SK-N-SH (cell line): ENCODE measurements around the gene GALNT14. TPM values are rescaled to one million over a fixed set of nuclear protein-coding genes. Genes with fewer than 3 reads are reported as not detected.

Source experiments
- CTCF ChIA-PET: fragments of 300-600, 350-600 bp; formaldehyde crosslinking; extraction: SDS; loops from one replicate; lab custom pipeline; 2021; lab: Yijun Ruan, JAX
- POLR2A ChIA-PET: fragments of 350-600 bp; sonication (Branson Sonifier 250); formaldehyde crosslinking; extraction: SDS; loops from one replicate; lab custom pipeline; 2020; ENCODE audit warnings: antibody characterized with exemption, inconsistent platforms; lab: Yijun Ruan, JAX
- DNase-seq: peaks from one replicate; pipeline ENCODE4 v3.0.0; 2012
- H2AFZ ChIP-seq: fragments of 200-600 bp; sonication (generic); 2 replicates; pipeline ENCODE4 v1.8.1; 2016; ENCODE audit warnings: antibody characterized with exemption, mild to moderate bottlenecking, low read depth
- H3F3A ChIP-seq: fragments of 200-600 bp; sonication (generic); replicated peaks from 2 replicates; pipeline ENCODE3; 2016; ENCODE audit warnings: antibody characterized with exemption, mild to moderate bottlenecking; ENCODE audit not compliant: insufficient read depth
- H3K27ac ChIP-seq, 2 experiments: fragments of 200-500 bp in 1 of 2; fragments of 200-600 bp in 1 of 2; sonication (Bioruptor generic) in 1 of 2; sonication (generic), shearing (Covaris generic) in 1 of 2; 2 replicates each; pipeline versions ENCODE4 v1.5.1 to v1.6.1; 2014 to 2016; ENCODE audit warnings: low read depth in 2 of 2, inconsistent platforms in 1 of 2, low read length in 1 of 2, mild to moderate bottlenecking in 1 of 2, mixed read lengths in 1 of 2
- H3K27me3 ChIP-seq: fragments of 200-600 bp; sonication (generic), shearing (Covaris generic); 2 replicates; pipeline ENCODE4 v1.6.1; 2016; ENCODE audit warnings: mixed run types; ENCODE audit not compliant: insufficient read depth
- H3K36me3 ChIP-seq, 2 experiments: fragments of 200-500 bp in 1 of 2; fragments of 200-600 bp in 1 of 2; sonication (Bioruptor generic) in 1 of 2; sonication (generic) in 1 of 2; replicated peaks in 1 of 2; 2 replicates each; pipeline versions ENCODE3 to v1.5.1; 2014 to 2016; ENCODE audit warnings: low read length in 1 of 2, mild to moderate bottlenecking in 1 of 2; ENCODE audit not compliant: insufficient read depth in 2 of 2, control insufficient read depth in 1 of 2
- H3K4me1 ChIP-seq, 2 experiments: fragments of 200-500 bp in 1 of 2; fragments of 200-600 bp in 1 of 2; sonication (Bioruptor generic) in 1 of 2; sonication (generic), shearing (Covaris generic) in 1 of 2; 2 replicates each; pipeline versions ENCODE4 v1.5.1 to v1.6.1; 2014 to 2016; ENCODE audit warnings: low read depth in 1 of 2, low read length in 1 of 2, mixed run types in 1 of 2; ENCODE audit not compliant: insufficient read depth in 2 of 2, control insufficient read depth in 1 of 2
- H3K4me2 ChIP-seq: fragments of 200-600 bp; sonication (generic), shearing (Covaris generic); 2 replicates; pipeline ENCODE4 v1.6.1; 2017; ENCODE audit warnings: mixed run types
- H3K4me3 ChIP-seq, 2 experiments: fragments of 200-500 bp in 1 of 2; fragments of 200-600 bp in 1 of 2; sonication (Bioruptor generic) in 1 of 2; sonication (generic), shearing (Covaris generic) in 1 of 2; 2 replicates each; pipeline versions ENCODE4 v1.5.1 to v1.8.1; 2014 to 2016; ENCODE audit warnings: low read depth in 2 of 2, inconsistent platforms in 1 of 2, low read length in 1 of 2, mild to moderate bottlenecking in 1 of 2, mixed read lengths in 1 of 2, moderate library complexity in 1 of 2
- H3K79me2 ChIP-seq: fragments of 200-600 bp; sonication (generic); 2 replicates; pipeline ENCODE4 v1.8.1; 2017; ENCODE audit warnings: mild to moderate bottlenecking; ENCODE audit not compliant: insufficient read depth
- H3K9ac ChIP-seq: fragments of 200-600 bp; sonication (generic); 2 replicates; pipeline ENCODE4 v1.6.1; 2017; ENCODE audit warnings: mixed run types
- H3K9me2 ChIP-seq: fragments of 200-600 bp; sonication (generic); 2 replicates; pipeline ENCODE4 v1.6.1; 2017; ENCODE audit warnings: mixed run types
- H3K9me3 ChIP-seq: fragments of 200-600 bp; sonication (generic); 2 replicates; pipeline ENCODE4 v1.6.1; 2017; ENCODE audit warnings: mixed run types, mild to moderate bottlenecking, moderate library complexity
- H4K20me1 ChIP-seq: fragments of 200-600 bp; sonication (generic); 2 replicates; pipeline ENCODE4 v1.6.1; 2017; ENCODE audit warnings: mild to moderate bottlenecking, mixed run types; ENCODE audit not compliant: insufficient read depth
- CHD2 ChIP-seq: fragments of 150-350 bp; IDR thresholded peaks from 2 replicates; pipeline ENCODE4 v1.6.1; 2018; ENCODE audit warnings: low read length; ENCODE audit not compliant: partially characterized antibody
- ELF1 ChIP-seq: IDR thresholded peaks from 2 replicates; pipeline ENCODE4 v1.4.0; 2012
- EZH2phosphoT487 ChIP-seq: fragments of 200-600 bp; sonication (generic); IDR thresholded peaks from 2 replicates; pipeline ENCODE4 v1.6.1; 2017; ENCODE audit warnings: low read depth, mixed run types, mild to moderate bottlenecking, antibody characterized with exemption, moderate library complexity, borderline replicate concordance
- FOXM1 ChIP-seq: IDR thresholded peaks from 2 replicates; pipeline ENCODE4 v1.4.0; 2012; ENCODE audit warnings: low read depth, mild to moderate bottlenecking
- GABPA ChIP-seq: IDR thresholded peaks from 2 replicates; pipeline ENCODE4 v1.4.0; 2012; ENCODE audit warnings: low read depth, mild to moderate bottlenecking
- GATA2 ChIP-seq: sonication (generic); formaldehyde crosslinking; IDR thresholded peaks from 2 replicates; pipeline ENCODE4 v1.5.0; 2020; ENCODE audit warnings: mild to moderate bottlenecking, missing genetic modification reagents
- MEF2A ChIP-seq: IDR thresholded peaks from 2 replicates; pipeline ENCODE4 v1.4.0; 2012; ENCODE audit warnings: low read depth, borderline replicate concordance
- MXI1 ChIP-seq: IDR thresholded peaks from 2 replicates; pipeline ENCODE4 v1.6.1; 2012; ENCODE audit warnings: mild to moderate bottlenecking, low read depth, low read length, improper control_type of control experiment
- REST ChIP-seq: IDR thresholded peaks from 2 replicates; pipeline ENCODE4 v1.6.1; 2012; ENCODE audit warnings: mild to moderate bottlenecking, low read depth, low read length, moderate library complexity
- RXRA ChIP-seq: IDR thresholded peaks from 2 replicates; pipeline ENCODE4 v1.4.0; 2012; ENCODE audit warnings: low read depth, mild to moderate bottlenecking, borderline replicate concordance
- SIN3A ChIP-seq: IDR thresholded peaks from 2 replicates; pipeline ENCODE4 v1.6.1; 2012; ENCODE audit warnings: low read depth, mild to moderate bottlenecking, low read length, moderate library complexity, borderline replicate concordance
- SMC3 ChIP-seq: IDR thresholded peaks from 2 replicates; pipeline ENCODE4 v1.6.1; 2012; ENCODE audit warnings: low read depth, low read length, improper control_type of control experiment
- TAF1 ChIP-seq: IDR thresholded peaks from 2 replicates; pipeline ENCODE4 v1.6.1; 2012; ENCODE audit warnings: low read depth, mild to moderate bottlenecking, low read length, moderate library complexity, borderline replicate concordance
- TEAD4 ChIP-seq: IDR thresholded peaks from 2 replicates; pipeline ENCODE4 v1.4.0; 2012; ENCODE audit warnings: mild to moderate bottlenecking, borderline replicate concordance; ENCODE audit not compliant: insufficient read depth
- USF2 ChIP-seq: fragments of 150-350 bp; IDR thresholded peaks from 2 replicates; pipeline ENCODE4 v1.6.1; 2017; ENCODE audit warnings: antibody characterized with exemption, low read length, low read depth, borderline replicate concordance
- ZBTB33 ChIP-seq: IDR thresholded peaks from 2 replicates; pipeline ENCODE4 v1.4.0; 2012; ENCODE audit warnings: low read depth, borderline replicate concordance
- WGBS: methylation state at CpG from one replicate; pipeline ENCODE4 v1.1.6; 2017; ENCODE audit warnings: low lambda C conversion rate; 5-methylcytosine and 5-hydroxymethylcytosine counted together
- polyA plus RNA-seq, 3 experiments: library from polyadenylated mRNA; depleted of rRNA; stranded (reverse); fragments of >200 nt; gene quantifications; 2 replicates each; pipeline ENCODE4 v1.2.3, GENCODE V29; 2012
- TF ChIP-seq, protein P1 (sequence below): fragments of 200-600 bp; sonication (generic); IDR thresholded peaks from 2 replicates; pipeline ENCODE4 v1.6.1; 2017; ENCODE audit warnings: antibody characterized with exemption, mild to moderate bottlenecking, moderate library complexity
- TF ChIP-seq, protein P2 (sequence below): fragments of 150-350 bp; IDR thresholded peaks from 2 replicates; pipeline ENCODE4 v1.6.1; 2016; ENCODE audit warnings: mild to moderate bottlenecking, low read depth, low read length
- TF ChIP-seq, protein P3 (sequence below): IDR thresholded peaks from 2 replicates; pipeline ENCODE4 v1.4.0; 2012; ENCODE audit warnings: low read depth, borderline replicate concordance

The GALNT14 gene
- polyA plus RNA-seq, 1 of the 3 experiments (the other 2 are of a cell fraction) = 1.6 TPM

DNA sequence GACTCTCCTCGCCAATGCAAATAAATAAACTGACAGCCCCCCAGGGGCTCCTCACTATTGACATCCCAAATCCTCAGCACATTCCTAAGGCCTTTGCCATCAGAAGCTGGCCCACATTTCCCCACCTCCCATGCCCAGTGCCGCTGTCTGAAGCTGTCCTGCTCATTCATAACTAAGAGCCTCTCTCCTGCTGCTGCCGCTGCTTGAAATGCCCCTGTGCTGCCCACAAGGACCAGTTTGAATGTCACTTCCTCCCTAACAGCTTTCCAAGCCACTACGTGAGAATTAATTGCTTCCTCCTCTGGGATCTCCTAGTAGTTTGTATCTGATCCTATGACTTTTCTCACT, 179.3 kb downstream of the GALNT14 start:
- TF ChIP-seq, protein P1, sequence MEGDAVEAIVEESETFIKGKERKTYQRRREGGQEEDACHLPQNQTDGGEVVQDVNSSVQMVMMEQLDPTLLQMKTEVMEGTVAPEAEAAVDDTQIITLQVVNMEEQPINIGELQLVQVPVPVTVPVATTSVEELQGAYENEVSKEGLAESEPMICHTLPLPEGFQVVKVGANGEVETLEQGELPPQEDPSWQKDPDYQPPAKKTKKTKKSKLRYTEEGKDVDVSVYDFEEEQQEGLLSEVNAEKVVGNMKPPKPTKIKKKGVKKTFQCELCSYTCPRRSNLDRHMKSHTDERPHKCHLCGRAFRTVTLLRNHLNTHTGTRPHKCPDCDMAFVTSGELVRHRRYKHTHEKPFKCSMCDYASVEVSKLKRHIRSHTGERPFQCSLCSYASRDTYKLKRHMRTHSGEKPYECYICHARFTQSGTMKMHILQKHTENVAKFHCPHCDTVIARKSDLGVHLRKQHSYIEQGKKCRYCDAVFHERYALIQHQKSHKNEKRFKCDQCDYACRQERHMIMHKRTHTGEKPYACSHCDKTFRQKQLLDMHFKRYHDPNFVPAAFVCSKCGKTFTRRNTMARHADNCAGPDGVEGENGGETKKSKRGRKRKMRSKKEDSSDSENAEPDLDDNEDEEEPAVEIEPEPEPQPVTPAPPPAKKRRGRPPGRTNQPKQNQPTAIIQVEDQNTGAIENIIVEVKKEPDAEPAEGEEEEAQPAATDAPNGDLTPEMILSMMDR = no peak
- no peak for TF ChIP-seq FOXM1
- no peak for TF ChIP-seq EZH2phosphoT487
- TF ChIP-seq, protein P2, sequence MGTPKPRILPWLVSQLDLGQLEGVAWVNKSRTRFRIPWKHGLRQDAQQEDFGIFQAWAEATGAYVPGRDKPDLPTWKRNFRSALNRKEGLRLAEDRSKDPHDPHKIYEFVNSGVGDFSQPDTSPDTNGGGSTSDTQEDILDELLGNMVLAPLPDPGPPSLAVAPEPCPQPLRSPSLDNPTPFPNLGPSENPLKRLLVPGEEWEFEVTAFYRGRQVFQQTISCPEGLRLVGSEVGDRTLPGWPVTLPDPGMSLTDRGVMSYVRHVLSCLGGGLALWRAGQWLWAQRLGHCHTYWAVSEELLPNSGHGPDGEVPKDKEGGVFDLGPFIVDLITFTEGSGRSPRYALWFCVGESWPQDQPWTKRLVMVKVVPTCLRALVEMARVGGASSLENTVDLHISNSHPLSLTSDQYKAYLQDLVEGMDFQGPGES = no peak
- no peak for TF ChIP-seq SMC3
- TF ChIP-seq ELF1 = no peak
- no peak for TF ChIP-seq GABPA
- no peak for TF ChIP-seq REST
- no peak for TF ChIP-seq TEAD4
- TF ChIP-seq CHD2 = no peak
- no peak for TF ChIP-seq RXRA
- TF ChIP-seq, protein P3, sequence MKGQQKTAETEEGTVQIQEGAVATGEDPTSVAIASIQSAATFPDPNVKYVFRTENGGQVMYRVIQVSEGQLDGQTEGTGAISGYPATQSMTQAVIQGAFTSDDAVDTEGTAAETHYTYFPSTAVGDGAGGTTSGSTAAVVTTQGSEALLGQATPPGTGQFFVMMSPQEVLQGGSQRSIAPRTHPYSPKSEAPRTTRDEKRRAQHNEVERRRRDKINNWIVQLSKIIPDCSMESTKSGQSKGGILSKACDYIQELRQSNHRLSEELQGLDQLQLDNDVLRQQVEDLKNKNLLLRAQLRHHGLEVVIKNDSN = no peak
- TF ChIP-seq MXI1 = no peak
- no peak for TF ChIP-seq GATA2 (CRISPR knock-in tag)
- TF ChIP-seq TAF1 = no peak
- TF ChIP-seq USF2 = no peak
- no peak for TF ChIP-seq MEF2A
- no peak for TF ChIP-seq ZBTB33
- no peak for TF ChIP-seq SIN3A
- TF ChIP-seq, all 33 proteins: peak for 0
- no peaks in the 10 kb centered on the region for H3K27me3 ChIP-seq
- H3K4me3 ChIP-seq = no peak overlapping the region
- peaks cover 0 to 27% of the 10 kb centered on the region in 2 experiments; a peak in 1 of 4 replicates for H3K4me1 ChIP-seq
- no peaks in the 10 kb centered on the region for H4K20me1 ChIP-seq
- no peak overlapping the region for H3K27ac ChIP-seq
- no peak overlapping the region for H3K4me2 ChIP-seq
- H3K79me2 ChIP-seq = no peaks in the 10 kb centered on the region
- ChIA-PET POLR2A (no interaction called here), CTCF (interaction anchor here (1.2 to 3.3 kb wide), 3 partner anchors 10 to 374 kb away, joined by 3 to 15 read pairs (median 3); no protein-coding TSS in a partner anchor)
- H3K36me3 ChIP-seq = no peaks in the 10 kb centered on the region
- no peak for DNase-seq
- no peaks in the 10 kb centered on the region for H3K9me2 ChIP-seq
- H3K9ac ChIP-seq = no peak overlapping the region
- no peaks in the 10 kb centered on the region for H3F3A ChIP-seq
- no peak overlapping the region for H2AFZ ChIP-seq
- no peaks in the 10 kb centered on the region for H3K9me3 ChIP-seq
- WGBS = 48% methylated on average over 4 of the region's 4 CpGs
